GM12878 (cell line): ENCODE measurements around the gene SVEP1. TPM values are rescaled to one million over a fixed set of nuclear protein-coding genes. Genes with fewer than 3 reads are reported as not detected.

ENCODE experiments used
- ATAC-seq: fragments of 200-7000 bp; cut with Tn5 transposase; 3 replicates; pipeline ENCODE4 v1.9.1; 2020; ENCODE audit warnings: mild to moderate bottlenecking, moderate library complexity
- BruUV-seq: library from RNA; stranded (reverse); fragments of 400-500 nt; replicated peaks from 2 replicates; lab custom pipeline; 2021; lab: Mats Ljungman, UMichigan
- CTCF ChIA-PET: fragments of 300-600 bp; sonication (Branson Sonifier 250); formaldehyde crosslinking; extraction: SDS; loops from one replicate; lab custom pipeline; 2021; ENCODE audit warnings: inconsistent platforms; lab: Yijun Ruan, JAX
- POLR2A ChIA-PET: fragments of 350-600 bp; formaldehyde crosslinking; extraction: SDS; loops from one replicate; lab custom pipeline; 2021; ENCODE audit warnings: inconsistent platforms; lab: Charles Lee
- RAD21 ChIA-PET: fragments of 300-600 bp; sonication (Branson Sonifier 250); formaldehyde crosslinking; loops from one replicate; lab custom pipeline; 2023; ENCODE audit warnings: antibody characterized with exemption; ENCODE audit not compliant: unreplicated experiment; lab: Charles Lee
- SMC1A ChIA-PET: fragments of 300-600 bp; sonication (Branson Sonifier 250); formaldehyde crosslinking; loops from one replicate; lab custom pipeline; 2023; ENCODE audit not compliant: unreplicated experiment, uncharacterized antibody; lab: Charles Lee
- DNase-seq: peaks from one replicate; pipeline ENCODE4 v3.0.0-alpha.2; 2011; ENCODE audit warnings: low read depth, low spot score
- FAIRE-seq: peaks from 3 replicates; lab custom pipeline; 2011; peaks lifted over from hg19 to GRCh38; lab: Jason Lieb, UNC
- H2AFZ ChIP-seq: 2 replicates; pipeline ENCODE4 v1.6.0; 2011; ENCODE audit warnings: low read depth, low read length, control low read depth; ENCODE audit not compliant: control insufficient read depth
- H3K27ac ChIP-seq: 2 replicates; pipeline ENCODE4 v1.5.1; 2011; ENCODE audit warnings: control low read depth; ENCODE audit not compliant: control insufficient read depth, insufficient read depth
- H3K27me3 ChIP-seq, 2 experiments: replicated peaks in 1 of 2; 2 replicates each; pipeline versions ENCODE4 v1.6.0 to v1.6.1; 2011; ENCODE audit warnings: low read length in 1 of 2; ENCODE audit not compliant: control insufficient read depth in 2 of 2, insufficient read depth in 2 of 2
- H3K36me3 ChIP-seq, 2 experiments: 2 replicates each; pipeline ENCODE4 v1.5.1; 2011; ENCODE audit warnings: low read length in 1 of 2; ENCODE audit not compliant: control insufficient read depth in 2 of 2, insufficient read depth in 2 of 2
- H3K4me1 ChIP-seq: 2 replicates; pipeline ENCODE4 v1.6.1; 2011; ENCODE audit warnings: mild to moderate bottlenecking, low read length, moderate library complexity, mixed read lengths; ENCODE audit not compliant: control insufficient read depth, insufficient read depth
- H3K4me2 ChIP-seq: 2 replicates; pipeline ENCODE4 v1.6.0; 2011; ENCODE audit warnings: control low read depth; ENCODE audit not compliant: control insufficient read depth, insufficient read depth
- H3K4me3 ChIP-seq: fragments of 200-600 bp; sonication (generic); 2 replicates; pipeline ENCODE4 v1.5.1; 2016
- H3K79me2 ChIP-seq: 2 replicates; pipeline ENCODE4 v1.6.0; 2011; ENCODE audit warnings: low read length; ENCODE audit not compliant: control insufficient read depth, insufficient read depth
- H3K9ac ChIP-seq: 2 replicates; pipeline ENCODE4 v1.8.0; 2011; ENCODE audit warnings: low read length, control low read depth, mixed read lengths; ENCODE audit not compliant: control insufficient read depth, insufficient read depth
- H3K9me3 ChIP-seq: replicated peaks from 3 replicates; pipeline ENCODE4 v1.5.1; 2011; ENCODE audit warnings: mild to moderate bottlenecking, low read length; ENCODE audit not compliant: control insufficient read depth, insufficient read depth
- H4K20me1 ChIP-seq: 2 replicates; pipeline ENCODE4 v1.6.0; 2011; ENCODE audit not compliant: control insufficient read depth, insufficient read depth
- ASH2L ChIP-seq: fragments of 300-600, 200-600 bp; sonication (generic); IDR thresholded peaks from 2 replicates; pipeline ENCODE4 v1.6.1; 2017; ENCODE audit warnings: low read depth, mild to moderate bottlenecking, borderline replicate concordance
- RAD21 ChIP-seq: IDR thresholded peaks from 2 replicates; pipeline ENCODE4 v1.6.1; 2011; ENCODE audit warnings: mild to moderate bottlenecking, low read depth, low read length, moderate library complexity; ENCODE audit not compliant: insufficient read depth
- RUNX3 ChIP-seq: IDR thresholded peaks from 2 replicates; pipeline ENCODE4 v1.6.1; 2012; ENCODE audit warnings: low read length, inconsistent platforms
- TCF3 ChIP-seq: IDR thresholded peaks from 2 replicates; pipeline ENCODE4 v1.6.1; 2012; ENCODE audit warnings: low read depth, mild to moderate bottlenecking, low read length, borderline replicate concordance; ENCODE audit not compliant: insufficient read depth
- ZNF24 ChIP-seq: fragments of 450-650 bp; IDR thresholded peaks from 2 replicates; pipeline ENCODE4 v1.6.1; 2017; ENCODE audit warnings: antibody characterized with exemption, mild to moderate bottlenecking
- WGBS: methylation state at CpG from one replicate; pipeline ENCODE4 v1.1.6; 2016; ENCODE audit warnings: low lambda C conversion rate; ENCODE audit not compliant: insufficient replicate concordance, insufficient coverage; ENCODE audit errors: missing lambda C conversion rate; 5-methylcytosine and 5-hydroxymethylcytosine counted together
- in situ Hi-C: fragments of 300-500 bp; cut with MboI; formaldehyde crosslinking; loops from 9 replicates; pipeline ENCODE4 v1.14.3; 2018; ENCODE audit warnings: mixed read lengths
- intact Hi-C: fragments of 100-400 bp; cut with micrococcal nuclease; formaldehyde crosslinking; loops from one replicate; pipeline ENCODE4 v1.14.2; 2022; ENCODE audit not compliant: unreplicated experiment
- polyA plus RNA-seq, 11 experiments: library from polyadenylated mRNA; depleted of rRNA in 4 of 11; unstranded in 6 of 11; stranded (reverse) in 5 of 11; fragments of >200 nt; fragmentation: Nextera tagmentation in 4 of 11; fragmentation: Illumina TruSeq in 1 of 11; extraction: Ambion mirVana in 4 of 11; extraction: Trizol in 1 of 11; gene quantifications; 1 replicate in 1 of 11; 2 replicates in 10 of 11; pipeline versions ENCODE4 v1.2.1 to v1.2.3, GENCODE V29; 2011 to 2016; ENCODE audit warnings: inconsistent platforms in 2 of 11, missing spikeins in 2 of 11, low read depth in 1 of 11
- total RNA-seq, 4 experiments: library from RNA; depleted of rRNA in 3 of 4; stranded (reverse); fragments of >200 nt in 3 of 4; fragmentation: Illumina TruSeq in 1 of 4; extraction: Trizol in 1 of 4; gene quantifications; 2 replicates each; pipeline versions ENCODE4 v1.2.1 to v1.2.3, GENCODE V29; 2013 to 2021
- TF ChIP-seq, protein P1 (sequence below): IDR thresholded peaks from 2 replicates; pipeline ENCODE4 v1.6.1; 2012; ENCODE audit warnings: mild to moderate bottlenecking, low read depth, low read length
- TF ChIP-seq, protein P2 (sequence below): IDR thresholded peaks from 2 replicates; pipeline ENCODE4 v1.6.1; 2011; ENCODE audit warnings: mild to moderate bottlenecking, low read depth, low read length, moderate library complexity; ENCODE audit not compliant: insufficient replicate concordance

Gene SVEP1
- total and polyA plus RNA-seq, 10 of the 15 experiments (the other 5 are each of a cell fraction or from before 2014, with no cell fraction given) = under 0.01 to 0.05 (median 0.01) TPM; not detected in 5

DNA sequence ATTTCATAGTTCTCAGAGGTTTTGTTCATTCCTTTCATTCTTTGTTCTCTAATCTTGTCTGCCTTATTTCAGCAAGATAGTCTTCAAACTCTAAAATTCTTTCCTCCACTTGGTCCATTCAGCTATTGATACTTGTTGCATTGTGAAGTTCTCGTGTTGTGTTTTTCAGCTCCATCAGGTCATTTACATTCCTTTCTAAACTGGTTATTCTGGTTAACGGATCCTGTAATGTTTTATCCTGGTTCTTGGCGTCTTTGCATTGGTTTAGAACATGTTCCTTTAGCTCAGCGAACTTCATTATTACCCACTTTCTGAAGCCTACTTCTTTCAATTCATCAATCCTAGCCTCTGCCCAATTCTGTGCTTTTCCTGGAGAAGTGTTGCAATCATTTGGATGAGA lies 196.8 kb downstream of the SVEP1 start (continued):
- TF ChIP-seq, protein P1, sequence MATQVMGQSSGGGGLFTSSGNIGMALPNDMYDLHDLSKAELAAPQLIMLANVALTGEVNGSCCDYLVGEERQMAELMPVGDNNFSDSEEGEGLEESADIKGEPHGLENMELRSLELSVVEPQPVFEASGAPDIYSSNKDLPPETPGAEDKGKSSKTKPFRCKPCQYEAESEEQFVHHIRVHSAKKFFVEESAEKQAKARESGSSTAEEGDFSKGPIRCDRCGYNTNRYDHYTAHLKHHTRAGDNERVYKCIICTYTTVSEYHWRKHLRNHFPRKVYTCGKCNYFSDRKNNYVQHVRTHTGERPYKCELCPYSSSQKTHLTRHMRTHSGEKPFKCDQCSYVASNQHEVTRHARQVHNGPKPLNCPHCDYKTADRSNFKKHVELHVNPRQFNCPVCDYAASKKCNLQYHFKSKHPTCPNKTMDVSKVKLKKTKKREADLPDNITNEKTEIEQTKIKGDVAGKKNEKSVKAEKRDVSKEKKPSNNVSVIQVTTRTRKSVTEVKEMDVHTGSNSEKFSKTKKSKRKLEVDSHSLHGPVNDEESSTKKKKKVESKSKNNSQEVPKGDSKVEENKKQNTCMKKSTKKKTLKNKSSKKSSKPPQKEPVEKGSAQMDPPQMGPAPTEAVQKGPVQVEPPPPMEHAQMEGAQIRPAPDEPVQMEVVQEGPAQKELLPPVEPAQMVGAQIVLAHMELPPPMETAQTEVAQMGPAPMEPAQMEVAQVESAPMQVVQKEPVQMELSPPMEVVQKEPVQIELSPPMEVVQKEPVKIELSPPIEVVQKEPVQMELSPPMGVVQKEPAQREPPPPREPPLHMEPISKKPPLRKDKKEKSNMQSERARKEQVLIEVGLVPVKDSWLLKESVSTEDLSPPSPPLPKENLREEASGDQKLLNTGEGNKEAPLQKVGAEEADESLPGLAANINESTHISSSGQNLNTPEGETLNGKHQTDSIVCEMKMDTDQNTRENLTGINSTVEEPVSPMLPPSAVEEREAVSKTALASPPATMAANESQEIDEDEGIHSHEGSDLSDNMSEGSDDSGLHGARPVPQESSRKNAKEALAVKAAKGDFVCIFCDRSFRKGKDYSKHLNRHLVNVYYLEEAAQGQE = no peak
- no peak for TF ChIP-seq ASH2L
- no peak for TF ChIP-seq ZNF24
- no peak for TF ChIP-seq TCF3

DNA sequence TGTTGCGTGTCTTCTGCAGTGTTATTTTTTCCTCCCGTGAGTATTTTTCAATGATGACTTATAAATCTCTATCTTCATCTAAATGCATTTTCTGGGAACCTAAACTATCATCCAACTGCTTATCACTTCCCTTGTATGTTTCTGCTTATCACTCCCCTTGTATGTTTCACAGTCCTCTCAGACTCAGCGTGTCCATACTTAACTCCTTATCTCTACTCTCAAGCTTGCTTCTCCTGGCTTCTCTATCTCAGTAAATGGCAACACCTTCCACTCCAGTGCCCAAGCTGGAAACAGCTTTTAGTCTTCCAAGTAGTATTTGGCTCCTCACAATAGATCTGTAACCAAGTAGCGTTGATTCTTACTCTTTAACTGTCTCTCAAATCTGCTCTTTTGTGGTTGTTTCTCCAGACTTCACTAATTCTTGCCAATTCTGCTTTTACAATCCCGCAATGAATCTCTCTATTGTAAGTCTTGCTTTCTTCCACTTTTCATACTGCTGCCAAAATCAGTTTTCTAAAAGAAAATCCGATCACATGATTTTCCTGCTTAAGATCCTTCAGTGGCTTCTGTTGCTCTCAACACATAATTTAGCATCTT lies 208.0 kb downstream of the SVEP1 start:
- Histone ChIP-seq H3K4me1 (no peaks in the 10 kb centered on the region), H3K9me3 (no peaks in the 10 kb centered on the region), H3K4me2 (no peak overlapping the region), H3K27ac (no peak overlapping the region), H3K27me3 (no peaks in the 10 kb centered on the region), H3K9ac (no peak overlapping the region), H2AFZ (no peak overlapping the region), H3K4me3 (no peak overlapping the region), H3K36me3 (no peaks in the 10 kb centered on the region), H4K20me1 (no peaks in the 10 kb centered on the region), H3K79me2 (no peaks in the 10 kb centered on the region)
- POLR2A ChIA-PET = no interaction called here
- RAD21 ChIA-PET = no interaction called here
- WGBS = 51% methylated on average over 6 of the region's 6 CpGs
- FAIRE-seq = no peak
- in situ Hi-C loops = no loop called here
- no peak for DNase-seq
- ATAC-seq = no peak
- SMC1A ChIA-PET = interaction anchor here (0.8 to 1.7 kb wide), 2 partner anchors 9 to 104 kb away, joined by 3 to 4 read pairs; no protein-coding TSS in a partner anchor
- intact Hi-C loops = no loop called here
- CTCF ChIA-PET = no interaction called here
- TF ChIP-seq, protein P2, sequence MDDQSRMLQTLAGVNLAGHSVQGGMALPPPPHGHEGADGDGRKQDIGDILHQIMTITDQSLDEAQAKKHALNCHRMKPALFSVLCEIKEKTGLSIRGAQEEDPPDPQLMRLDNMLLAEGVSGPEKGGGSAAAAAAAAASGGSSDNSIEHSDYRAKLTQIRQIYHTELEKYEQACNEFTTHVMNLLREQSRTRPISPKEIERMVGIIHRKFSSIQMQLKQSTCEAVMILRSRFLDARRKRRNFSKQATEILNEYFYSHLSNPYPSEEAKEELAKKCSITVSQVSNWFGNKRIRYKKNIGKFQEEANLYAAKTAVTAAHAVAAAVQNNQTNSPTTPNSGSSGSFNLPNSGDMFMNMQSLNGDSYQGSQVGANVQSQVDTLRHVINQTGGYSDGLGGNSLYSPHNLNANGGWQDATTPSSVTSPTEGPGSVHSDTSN = no peak
- no peak for TF ChIP-seq RUNX3
- no peak for TF ChIP-seq RAD21
- no TSS peak for BruUV-seq
